Measurements from ENCODE around the gene CHID1.

CHID1 gene

GRCh38 chr11:864898-865297 lies 45.7 kb downstream of the CHID1 start:
- DNase-seq (ENCODE audit: low read depth): no peak

- no peak for DNase-seq (ENCODE audit: low read depth)
These were observed 46.4 kb downstream of the CHID1 start for GRCh38 chr11:863910-864827.

DNA sequence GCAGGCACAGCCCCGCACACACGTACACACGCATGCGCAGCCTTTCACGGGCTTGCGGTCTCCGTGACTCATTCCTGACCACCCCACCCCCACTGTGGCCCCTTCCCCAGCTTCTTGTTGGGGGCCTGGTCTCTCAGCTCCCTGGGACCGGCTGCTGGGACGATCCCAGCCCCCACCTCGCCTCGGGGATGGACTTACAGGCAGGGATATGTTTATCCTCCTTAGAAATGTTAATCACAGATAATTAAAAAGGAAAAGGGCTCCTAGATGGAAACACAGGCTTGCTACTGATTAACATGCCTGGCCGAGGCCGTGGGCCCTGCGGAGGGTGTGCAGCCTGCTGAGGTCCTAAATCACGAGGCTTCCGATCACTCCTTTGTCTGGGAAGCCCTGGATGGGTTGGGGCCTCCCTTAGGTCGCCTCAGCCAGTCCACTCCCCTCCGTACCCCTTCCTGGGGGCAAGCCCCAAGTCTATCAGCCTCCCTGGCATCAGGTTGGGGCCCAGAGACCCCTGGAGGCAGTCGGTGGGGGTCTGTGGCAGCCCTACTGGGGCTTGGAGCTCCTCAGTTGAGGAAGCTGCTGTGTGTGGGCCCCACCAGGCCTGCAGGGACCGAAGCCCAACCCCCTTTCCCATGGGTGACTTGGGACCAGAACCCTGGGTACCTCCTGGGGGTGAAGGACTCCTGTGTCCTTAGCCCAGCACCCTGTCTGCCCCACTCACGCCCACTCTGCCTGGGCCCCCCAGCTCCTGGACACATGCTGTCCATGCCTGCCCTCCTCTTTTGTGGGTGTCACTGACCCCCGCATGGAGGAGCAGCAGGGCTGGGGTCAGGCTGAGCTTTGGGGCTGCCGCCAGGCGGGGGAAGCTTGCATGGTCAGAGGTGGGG lies 47.3 kb downstream of the CHID1 start:
- DNase-seq (ENCODE audit: low read depth): no peak

DNA sequence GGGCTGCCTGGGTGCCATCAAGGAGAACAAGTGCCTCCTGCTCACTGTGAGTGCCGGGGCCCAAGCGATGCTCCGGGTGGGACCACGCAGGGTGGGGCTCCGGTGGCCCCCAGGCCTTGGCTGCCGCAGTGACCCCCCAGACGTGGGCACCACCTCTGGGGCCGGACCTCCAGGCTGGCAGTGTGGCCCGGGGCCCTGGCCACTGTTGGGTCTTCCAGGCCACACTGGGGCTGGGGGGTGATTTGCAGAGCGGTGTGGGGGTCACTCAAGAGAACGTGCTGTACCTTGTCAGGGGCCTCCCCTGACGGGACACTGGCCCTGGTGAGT lies 48.0 kb downstream of the CHID1 start:
- no peak for DNase-seq (ENCODE audit: low read depth)

GRCh38 chr11:862081-862661 lies 48.4 kb downstream of the CHID1 start:
- DNase-seq (ENCODE audit: low read depth): no peak

DNA sequence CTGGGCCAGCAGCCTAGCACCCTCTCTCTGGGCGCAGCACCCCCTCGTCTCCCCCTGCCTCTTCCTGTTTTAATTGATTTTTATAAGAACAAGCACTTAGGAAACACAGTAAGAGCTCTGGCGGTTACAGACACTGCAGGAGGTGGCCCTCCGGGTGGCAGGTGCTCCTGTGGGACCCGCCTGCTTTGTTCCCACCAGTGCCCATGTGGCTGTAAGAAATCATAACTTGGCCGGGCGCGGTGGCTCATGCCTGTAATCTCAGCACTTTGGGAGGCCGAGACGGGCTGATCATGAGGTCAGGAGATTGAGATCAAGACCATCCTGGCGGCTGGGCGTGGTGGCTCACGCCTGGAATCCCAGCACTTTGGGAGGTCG lies 49.5 kb downstream of the CHID1 start:
- DNase-seq (ENCODE audit: low read depth): no peak

DNA sequence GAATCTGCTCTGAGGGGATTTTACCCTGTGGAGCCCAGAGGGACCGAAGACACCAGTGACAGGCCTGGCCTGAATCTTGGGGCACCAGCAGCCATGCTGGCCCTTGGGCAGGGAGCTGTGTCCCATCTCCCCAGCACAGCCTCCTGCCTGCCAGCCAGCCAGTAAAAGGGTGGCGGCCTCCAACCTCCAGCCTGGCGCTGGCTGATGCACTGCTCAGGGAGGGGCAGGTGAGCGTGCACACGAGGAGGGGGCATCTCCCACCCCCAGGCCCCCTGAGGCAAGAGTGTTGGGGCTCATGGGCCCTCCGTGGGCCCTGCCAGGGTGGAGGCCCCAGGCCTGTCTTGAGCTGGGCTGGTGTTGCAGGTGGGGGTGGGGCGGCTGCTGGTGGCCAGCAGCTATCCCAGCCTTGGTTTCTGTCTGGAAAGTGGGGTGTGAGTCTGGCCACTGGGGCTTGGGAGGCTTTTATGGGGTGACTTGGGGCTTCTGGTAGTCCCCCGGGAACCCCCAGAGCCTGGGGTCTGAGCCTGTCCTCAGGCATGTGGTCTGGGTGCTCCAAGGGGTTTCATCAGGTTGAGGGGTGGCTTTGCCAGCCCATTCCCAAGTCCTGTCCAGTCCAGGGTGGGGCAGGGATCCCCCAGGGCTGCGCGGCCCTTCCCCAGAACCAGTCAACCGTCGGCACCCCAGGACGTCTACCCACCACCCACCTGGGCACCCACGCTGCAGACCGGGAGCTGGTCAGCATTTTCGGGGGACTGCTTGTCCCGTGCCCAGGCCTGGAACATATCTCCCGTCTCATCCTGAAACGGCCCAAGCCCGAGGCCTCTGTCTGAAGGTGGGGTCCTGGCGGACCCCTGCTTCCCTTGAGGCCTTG lies 50.1 kb downstream of the CHID1 start:
- DNase-seq (ENCODE audit: low read depth): no peak

- no peak for DNase-seq (ENCODE audit: low read depth)
These were observed 51.0 kb downstream of the CHID1 start for GRCh38 chr11:859394-860131.

DNA sequence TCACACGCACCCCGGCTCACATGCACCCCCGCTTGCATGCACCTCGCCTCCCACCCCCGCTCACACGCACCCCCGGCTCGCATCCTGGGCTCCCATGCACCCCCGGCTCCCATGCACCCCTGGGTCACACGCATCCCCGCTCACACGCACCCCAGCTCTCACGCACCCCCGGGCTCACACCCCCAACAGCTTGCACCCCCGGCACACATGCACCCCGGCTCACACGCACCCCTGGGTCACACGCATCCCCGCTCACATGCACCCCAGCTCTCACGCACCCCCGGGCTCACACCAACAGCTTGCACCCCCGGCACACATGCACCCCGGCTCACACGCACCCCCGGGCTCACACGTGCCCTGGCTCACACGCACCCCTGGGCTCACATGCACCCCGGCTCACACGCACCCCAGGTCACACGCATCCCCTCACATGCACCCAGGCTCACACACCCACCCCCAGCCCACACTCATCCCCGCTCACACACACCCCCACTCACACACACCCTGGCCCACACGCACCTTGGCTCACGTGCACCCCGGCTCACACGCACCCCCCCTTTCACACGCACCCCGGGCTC lies 51.8 kb downstream of the CHID1 start:
- no peak for DNase-seq (ENCODE audit: low read depth)

DNA sequence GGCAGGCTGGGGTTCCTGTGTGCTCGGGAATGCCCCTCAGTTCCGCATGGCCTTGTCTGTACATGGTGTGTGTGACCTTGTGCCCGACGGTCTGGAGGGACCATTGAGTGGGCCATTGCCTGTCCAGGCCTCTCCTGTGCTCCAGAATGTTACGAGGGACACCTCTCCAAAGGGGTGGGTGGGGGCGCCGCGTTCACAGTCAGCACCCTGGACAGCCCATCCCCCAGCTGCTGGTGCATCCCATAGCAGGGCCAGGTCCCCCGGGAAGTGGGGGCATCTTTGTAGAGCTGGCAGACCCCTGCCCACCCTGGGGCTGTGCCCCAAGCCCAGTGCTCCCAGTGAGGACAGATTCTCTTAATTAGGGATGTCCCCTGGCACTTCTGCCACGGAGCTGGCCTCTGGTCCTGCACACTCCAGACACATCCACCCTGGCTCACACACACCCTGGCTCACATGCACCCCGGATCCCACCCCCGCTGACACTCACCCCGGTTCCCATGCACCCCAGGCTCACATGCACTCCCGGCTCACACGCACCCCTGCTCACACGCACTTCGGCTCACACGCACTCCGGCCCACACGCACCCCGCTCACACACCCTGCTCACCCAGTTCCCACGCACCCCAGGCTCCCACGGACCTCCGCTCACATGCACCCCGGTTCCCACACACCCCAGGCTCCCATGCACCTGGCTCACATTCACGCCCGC lies 52.4 kb downstream of the CHID1 start:
- no peak for DNase-seq (ENCODE audit: low read depth)

DNA sequence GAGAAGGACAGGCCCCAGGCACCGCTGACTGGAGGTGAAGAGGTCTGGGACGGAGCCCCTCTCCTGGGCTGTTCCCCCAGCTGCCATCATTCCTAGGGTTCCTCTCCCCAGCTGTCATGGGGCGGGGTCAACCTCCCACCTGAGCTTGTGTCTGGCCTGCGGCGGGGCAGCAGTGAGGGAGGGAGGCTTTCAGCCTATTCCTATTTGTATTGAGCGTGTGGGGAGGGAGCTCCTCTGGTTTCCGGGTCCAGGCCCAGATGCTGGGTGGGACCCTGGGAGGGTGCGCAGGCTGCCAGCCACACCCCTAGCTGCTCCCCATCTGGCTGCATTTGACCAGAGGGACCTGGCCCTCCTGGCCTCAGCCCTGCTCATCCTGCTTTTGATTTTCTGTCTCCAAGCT lies 54.2 kb downstream of the CHID1 start:
- no peak for DNase-seq (ENCODE audit: low read depth)

DNA sequence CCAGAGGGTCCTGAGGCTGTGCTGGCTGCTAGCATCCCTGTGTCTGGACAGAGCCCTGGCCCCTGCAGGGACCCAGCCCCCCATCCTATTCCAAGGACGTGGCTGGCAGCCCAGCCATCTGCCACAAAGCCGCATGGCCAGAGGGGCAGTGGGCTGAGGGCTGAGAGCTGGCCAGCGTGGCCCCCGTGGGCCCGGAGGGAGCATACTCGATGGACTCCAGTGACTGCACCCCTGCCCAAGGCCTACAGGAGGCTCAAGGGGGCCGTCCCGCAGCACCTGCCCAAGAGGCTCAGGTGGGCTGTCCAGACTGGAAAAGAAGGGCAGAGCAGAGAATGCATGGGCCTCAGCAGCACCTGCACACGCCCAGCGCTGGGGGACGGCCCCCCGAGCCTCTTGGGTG lies 54.8 kb downstream of the CHID1 start:
- DNase-seq (ENCODE audit: low read depth): no peak

DNA sequence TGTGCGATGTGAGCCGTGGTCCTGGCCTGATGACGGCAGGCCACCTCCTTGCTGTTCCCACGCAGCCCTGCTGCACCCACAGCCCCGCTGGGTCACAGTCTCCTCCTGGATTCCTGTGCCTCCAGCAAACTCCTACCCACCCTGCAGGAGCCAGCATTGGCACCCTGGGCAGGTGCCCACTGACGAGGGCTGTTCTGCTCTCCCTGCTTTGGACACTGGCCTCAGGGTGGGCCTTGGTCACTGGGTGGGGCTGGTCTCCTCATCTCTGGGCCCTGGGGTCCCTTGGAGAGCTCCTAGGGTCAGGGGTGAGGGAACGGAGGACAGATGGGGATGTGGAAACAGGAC lies 55.3 kb downstream of the CHID1 start:
- no peak for DNase-seq (ENCODE audit: low read depth)

DNA sequence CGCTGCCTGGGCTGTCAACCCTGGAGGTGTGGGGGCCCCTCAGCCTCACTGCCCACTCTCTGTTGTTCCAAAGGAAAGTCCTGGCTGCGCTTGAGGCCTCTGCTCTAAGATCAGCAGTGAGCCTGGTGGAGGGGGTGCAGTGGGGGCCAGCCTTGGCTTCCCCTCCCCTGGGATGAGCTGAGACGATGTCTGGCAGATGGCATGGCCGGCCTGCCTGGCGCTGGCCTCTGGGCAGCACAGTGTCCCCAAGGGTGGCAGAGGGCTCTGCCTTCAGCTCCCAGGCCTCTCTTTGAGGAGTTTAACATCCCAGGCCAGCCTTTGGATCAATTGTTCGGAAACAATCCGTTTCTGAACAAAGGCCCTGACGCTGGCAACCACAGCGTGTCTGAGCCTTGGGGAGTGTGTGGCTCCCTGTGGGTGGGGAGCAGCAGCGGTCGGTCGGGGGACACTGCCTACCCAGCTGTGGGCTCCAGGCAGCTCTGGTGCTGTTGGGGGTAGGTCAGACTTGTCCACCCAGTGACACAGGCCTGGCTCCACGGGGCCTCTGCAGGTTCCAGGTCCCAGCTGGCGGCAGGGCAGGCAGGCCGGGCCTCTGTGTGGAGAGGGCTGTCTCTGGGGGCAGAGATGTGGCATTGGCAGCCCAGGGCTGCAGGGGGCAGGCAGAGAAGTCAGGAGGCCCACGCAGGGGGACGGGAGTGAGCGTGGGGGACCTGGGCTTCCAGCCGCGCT lies 55.8 kb downstream of the CHID1 start:
- DNase-seq (ENCODE audit: low read depth): no peak

DNA sequence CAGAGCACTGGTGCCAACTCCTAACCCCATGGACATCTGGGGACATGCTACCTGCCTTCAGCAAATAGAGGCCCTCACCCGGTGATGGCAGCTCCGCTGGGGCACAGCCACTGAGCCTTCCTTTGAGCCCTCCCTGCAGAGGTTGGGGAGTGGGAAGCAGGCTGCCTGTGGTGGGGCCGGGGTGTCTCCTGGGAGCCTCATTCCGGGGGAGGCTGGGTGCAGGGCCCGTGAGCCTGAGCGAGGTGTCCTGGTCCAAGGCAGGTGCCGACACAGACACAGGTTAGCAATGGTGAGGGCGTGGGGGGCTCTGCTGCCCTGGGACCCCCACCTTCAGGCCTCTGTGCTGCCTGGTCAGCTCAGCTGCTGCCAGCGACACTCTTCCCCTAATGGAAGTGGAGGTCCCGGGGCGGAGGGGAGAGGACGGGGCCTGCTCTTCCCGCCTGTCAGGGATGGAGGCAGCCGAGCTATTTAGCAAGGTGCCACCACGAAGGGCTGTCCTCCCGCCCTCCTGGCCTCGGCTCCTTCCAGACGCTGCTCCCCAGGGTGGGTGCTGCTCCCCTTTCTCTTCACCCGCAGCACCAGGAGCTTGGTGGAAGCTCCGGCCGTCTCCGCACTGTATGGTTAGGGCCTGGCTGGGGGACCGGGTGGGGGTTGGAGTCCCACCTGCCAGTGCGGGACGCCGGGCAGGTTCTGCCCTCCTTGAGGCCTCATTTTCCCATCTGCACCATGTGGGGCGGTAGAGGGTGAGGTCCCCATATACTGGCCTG lies 56.7 kb downstream of the CHID1 start:
- no peak for DNase-seq (ENCODE audit: low read depth)

DNA sequence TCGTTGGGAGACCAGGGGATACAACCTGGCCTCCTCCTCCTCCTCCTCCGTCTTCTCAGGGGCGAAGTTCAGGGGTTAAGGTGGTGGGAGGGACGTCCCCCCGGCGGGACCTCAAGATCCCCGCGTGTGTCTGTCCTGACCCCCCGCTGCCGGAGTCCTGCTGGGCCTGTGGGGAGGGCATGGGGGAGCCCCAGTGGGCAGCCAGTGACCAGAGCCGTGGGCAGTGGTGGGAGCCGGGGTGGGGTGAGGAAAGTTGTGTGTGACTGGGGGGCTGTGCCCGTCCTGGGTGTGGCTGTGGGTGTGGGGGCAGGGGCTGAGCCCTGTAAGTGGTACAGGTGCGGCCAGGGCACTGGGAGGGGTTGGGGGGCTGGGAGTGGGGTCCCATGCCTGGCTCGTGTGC lies 57.8 kb downstream of the CHID1 start:
- no peak for DNase-seq (ENCODE audit: low read depth)

- DNase-seq (ENCODE audit: low read depth): no peak
These were observed 59.5 kb downstream of the CHID1 start for GRCh38 chr11:850775-851763.

Data from stimulated activated CD8-positive, alpha-beta memory T cell treated with anti-CD3 and anti-CD28 coated beads, Interleukin-12 subunit alpha, Interleukin-12 subunit beta, amount 100 ng/mL, for 1 hour (primary cell).